ENCODE results near the gene CCDC188.

Gene CCDC188

DNA sequence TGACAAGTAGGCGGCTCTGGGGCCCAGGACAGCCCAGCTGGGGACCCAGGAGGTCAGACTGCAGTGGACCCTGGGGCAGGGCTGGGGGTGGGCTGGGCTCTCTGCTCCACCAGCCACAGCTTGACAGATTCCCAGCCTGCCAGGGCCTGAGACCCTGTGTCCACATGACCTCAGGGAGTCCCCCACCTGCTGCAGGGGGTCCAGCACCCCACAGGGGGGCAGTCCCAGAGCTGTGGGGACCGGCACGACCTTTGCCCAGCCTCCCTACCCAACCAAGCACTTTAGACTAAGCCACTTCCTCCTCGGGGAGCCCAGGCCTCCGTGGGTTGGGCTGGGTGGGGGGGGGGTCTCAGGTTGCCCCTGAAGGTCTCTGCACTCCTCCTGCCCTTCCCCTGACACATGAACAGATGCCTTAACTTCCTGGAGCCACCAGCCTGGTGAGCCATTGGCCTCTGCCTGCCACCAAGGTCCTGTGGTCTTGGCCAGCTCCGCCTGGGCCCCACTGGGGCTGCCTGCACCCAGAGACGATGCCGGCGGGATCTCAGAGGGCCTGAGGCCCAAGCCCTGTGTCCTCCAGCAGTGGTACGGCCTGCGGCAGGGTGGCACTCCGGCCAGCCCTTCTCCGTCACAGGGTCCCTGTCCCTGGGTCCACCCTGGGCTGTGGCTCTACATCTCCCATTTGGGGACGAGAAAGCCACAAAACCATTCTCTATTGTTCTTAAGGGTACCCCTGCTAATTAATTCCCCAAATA, 3.4 kb downstream of the CCDC188 start:
- DNase-seq = no peak

DNA sequence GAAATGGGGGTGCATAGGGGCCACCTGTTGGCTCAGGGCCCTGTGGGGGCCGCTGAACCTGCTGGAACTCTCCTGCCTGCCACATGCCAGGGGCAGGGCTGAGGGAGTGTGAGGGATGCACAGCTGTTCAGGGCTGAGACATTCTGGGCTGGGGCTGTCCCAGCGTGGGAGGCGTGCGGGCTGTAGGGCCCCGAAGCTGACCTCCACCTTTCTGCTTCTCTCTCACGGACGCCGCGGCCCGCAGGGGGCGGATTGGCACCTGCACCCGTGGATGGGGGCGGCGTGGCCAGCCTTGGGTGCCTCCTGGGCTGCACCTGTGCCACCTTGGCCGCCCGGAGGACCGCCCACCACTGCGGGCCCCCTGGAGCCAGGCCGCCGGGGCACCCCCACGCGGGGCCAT, 4.1 kb downstream of the CCDC188 start:
- DNase-seq = no peak

DNA sequence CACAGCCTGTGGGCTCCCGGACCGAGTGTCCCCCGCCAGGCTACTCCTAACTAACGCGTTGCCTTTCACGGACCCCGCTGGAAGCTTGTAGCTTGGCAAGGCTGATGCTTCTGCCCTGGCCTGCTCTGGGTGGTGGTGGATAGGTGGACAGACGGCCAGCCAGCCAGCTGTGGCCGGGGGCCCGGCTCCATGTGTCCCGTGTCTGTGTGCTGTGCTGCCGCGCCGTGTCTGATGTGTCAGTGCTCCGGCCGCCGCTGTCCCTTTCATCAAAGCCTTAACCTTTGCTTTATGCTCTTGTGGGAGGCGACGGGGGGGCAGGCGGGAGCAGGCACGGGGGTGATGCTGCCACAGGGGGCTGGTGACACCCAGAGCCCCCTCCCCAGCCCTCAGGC, 5.0 kb downstream of the CCDC188 start:
- no peak for DNase-seq

DNA sequence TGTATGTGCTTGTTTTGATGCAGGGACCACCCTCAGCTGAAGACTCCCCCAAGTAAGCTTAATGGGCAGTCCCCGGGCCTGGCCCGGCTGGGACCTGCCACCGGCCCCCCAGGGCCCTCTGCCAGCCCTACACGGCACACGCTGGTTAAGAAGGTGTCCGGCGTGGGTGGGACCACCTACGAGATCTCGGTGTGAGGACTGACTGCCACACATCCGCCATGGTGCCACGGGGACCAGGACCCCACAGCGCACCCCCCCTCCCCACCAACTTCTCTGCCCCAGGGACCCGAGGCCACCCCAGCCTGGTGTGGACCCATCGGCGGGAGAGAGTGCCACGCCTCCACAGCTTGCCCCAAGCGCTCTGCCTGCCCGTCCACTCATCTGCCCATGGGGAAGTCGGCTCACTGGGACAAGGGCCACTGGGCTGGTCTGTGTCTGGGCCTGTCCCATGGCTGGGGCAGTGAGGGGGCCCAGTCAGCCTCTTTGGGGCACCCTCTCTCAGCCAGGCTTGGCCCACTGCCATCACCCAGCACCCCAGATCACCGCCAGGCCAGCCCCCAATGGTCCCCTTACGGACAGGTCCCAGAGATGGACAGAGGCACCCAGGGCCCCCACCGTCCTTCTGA, 5.5 kb downstream of the CCDC188 start:
- DNase-seq = no peak

DNA sequence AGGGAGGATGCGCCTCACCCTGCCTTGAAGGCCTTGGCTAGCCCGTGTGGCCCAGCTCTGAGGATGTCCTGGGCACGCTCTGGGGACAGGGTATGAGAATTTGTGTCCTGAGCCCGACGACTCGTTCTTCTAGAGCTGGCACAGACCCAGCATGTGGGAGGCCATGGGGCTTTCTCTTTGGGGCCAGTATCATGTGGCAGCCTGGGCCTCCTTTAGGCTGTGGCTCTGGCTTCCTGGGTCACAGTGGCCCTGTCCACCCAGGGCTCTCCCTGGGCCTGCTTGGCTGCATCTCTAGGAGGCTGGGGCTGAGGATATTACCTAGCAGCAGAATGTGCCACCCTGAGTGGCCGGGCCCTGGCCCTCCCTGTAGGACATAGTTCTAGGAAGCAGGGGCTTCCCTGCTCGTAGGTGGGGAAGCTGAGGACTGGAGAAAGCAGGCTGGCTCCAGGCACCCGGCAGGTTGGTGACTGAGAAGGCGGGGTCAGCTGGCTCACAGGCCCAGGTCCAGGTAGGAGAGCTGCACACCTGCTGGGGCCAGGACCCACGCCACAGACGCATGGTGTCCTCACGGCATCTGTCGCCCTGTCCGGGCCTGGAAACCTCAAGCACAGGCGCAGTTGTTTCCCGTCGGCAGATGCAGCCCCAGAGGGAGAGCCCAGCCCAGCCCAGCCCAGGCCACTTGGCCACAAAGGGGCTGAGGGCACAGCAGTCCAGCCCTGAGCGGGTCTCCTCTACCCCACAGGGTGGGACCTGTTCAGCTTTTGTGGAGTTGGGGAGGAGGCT, 6.8 kb downstream of the CCDC188 start:
- DNase-seq = no peak

DNA sequence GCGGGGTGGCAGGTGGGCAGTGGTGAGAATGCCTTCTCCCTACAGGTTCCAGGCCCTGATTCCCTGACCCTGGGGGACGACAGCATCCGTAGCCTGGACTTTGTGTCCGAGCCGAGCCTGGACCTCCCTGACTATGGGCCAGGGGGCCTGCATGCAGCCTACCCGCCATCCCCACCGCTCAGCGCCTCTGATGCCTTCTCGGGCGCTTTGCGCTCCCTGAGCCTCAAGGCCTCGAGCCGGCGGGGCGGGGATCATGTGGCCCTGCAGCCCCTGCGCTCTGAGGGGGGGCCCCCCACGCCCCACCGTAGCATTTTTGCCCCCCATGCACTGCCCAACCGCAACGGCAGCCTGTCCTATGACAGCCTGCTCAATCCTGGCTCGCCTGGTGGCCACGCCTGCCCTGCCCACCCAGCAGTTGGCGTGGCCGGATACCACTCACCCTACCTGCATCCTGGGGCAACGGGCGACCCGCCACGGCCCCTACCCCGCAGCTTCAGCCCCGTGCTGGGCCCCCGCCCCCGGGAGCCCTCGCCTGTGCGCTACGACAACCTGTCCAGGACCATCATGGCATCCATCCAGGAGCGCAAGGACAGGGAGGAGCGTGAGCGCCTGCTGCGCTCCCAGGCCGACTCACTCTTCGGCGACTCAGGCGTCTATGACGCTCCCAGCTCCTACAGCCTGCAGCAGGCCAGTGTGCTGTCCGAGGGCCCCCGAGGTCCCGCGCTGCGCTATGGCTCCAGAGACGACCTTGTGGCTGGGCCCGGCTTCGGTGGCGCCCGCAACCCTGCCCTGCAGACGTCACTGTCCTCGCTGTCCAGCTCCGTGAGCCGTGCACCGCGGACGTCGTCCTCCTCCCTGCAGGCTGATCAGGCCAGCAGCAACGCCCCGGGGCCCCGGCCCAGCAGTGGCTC, 7.9 kb downstream of the CCDC188 start:
- no peak for DNase-seq

DNA sequence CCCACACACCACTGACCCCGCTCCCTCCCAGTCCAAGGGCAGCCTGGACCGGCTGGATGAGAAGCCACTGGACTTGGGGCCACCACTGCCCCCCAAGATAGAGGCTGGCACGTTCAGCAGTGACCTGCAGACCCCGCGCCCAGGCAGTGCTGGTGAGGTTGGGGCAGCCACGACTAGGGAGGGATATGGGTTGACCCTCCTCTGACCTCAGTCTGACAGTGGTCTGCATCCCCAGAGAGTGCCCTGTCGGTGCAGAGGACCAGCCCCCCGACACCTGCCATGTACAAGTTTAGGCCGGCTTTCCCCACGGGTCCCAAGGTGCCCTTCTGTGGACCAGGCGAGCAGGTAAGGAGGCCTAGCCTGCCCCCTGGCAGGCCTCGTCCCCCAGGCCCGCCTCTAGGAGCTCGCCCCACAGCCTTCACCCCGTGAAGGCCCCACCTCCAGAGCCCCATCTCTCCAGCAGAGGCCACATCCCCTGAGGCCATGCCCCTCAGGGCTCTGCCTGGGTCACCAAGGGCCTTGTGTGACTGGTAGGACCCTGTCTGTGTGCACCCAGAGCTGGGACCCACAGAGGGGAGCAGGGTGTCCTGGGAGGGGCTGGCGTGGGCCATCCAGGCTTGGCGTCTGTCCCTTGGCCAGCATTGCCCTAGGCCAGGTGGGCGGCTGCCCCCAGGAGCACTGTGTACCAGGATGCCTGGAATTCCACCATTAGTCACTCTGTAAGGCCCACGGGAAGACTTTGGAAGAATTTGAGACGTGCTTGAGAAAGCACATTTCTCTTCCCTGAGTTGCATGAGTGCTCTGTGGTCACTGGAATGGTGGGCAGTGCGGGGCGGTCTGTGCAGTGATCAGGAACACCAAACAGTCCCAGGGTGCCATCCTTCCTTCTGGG, 9.4 kb downstream of the CCDC188 start:
- DNase-seq = no peak

DNA sequence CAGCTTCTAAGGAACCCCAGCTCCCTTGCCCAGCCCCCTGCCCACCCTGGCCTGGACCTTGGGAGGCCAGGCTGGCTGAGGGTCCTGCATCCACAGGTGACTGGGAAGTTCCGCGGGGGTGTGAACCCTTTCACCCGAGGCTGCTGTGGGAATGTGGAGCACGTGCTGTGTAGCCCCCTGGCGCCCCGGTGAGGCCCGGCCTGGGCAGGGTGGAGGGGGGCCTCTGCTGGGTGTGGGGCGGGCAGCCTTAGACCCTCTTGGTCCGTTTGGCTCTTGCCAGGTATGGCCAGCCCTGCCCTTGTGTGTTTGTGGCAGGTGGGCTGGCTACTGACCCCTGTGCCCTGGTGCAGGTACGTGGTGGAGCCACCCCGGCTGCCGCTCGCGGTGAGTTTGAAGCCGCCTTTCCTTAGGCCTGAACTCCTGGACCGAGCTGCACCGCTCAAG, 10.3 kb downstream of the CCDC188 start:
- no peak for DNase-seq

DNA sequence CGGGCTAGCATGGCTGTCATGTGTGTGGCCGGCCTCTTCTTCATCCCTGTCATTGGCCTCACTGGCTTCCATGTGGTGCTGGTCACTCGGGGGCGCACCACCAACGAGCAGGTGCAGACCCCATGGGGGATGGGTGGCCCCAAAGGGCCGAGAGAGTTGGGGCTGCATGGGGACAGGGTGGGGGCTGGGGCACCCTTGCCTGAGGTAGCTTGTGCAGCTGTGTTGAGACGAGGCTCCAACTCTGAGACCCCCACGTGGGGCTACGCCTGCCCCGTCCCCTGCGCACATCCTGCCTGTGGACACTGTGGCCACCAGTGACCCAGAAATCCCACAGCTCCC, 10.8 kb downstream of the CCDC188 start:
- no peak for DNase-seq

DNA sequence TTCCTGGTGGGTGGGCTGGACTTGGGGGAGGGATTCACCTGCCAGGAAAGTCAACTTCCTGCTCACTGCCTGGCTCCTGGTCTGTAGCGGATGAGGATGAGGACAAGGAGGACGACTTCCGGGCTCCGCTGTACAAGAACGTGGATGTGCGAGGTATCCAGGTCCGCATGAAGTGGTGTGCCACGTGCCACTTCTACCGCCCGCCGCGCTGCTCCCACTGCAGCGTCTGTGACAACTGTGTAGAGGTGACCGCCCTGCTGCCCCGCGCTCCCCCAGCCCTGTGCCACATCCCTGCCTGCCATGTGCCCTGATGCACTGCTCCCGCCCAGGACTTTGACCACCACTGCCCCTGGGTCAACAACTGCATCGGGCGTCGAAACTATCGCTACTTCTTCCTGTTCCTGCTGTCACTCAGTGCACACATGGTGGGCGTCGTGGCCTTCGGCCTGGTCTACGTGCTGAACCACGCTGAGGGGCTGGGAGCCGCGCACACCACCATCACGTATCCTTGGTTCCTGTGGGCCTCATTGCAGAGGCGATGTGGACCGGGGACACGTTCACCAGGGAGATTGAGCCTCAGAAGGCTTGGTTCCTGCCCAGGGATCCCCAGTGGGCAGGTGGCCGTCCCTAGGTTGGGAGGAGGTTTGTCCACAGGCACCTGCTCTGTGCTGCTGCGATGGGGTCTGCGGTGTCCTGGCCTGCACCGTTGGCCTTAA, 11.3 kb downstream of the CCDC188 start:
- no peak for DNase-seq

DNA sequence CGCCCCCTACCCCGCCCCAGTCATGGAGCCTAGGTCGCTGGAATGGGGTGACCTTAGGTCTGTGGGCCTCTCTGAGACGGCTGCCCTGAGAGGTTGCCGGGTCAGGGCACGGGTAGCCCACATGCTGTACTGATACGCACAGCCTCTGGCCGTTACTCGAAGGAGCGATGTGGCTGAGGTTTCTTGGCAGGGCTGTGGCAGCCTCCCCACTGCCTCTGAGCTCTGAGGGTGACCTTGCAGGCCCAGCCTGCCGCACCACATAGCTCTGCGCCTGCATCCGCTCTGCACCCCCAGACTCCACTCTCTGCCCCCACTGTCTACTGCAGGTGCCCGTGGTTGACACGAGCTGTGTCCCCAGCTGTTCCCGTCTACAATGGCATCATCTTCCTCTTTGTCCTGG, 12.0 kb downstream of the CCDC188 start:
- DNase-seq = no peak

DNA sequence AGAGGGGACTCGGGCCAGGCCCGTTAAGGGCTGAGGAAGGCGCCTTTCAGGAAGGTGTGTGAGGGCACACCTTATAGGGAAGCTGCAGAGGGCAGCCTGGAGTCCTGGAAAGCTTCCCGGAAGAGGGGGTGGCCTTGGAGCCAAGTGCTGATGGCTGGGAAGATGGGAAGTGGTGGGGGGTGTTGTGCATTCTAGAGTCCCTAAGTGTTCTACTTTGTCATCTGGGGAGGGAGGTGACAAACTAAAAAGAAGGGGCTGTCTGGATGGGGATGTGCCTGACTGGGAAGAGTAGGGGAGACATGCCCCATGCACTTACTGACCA, 12.5 kb downstream of the CCDC188 start:
- no peak for DNase-seq

DNA sequence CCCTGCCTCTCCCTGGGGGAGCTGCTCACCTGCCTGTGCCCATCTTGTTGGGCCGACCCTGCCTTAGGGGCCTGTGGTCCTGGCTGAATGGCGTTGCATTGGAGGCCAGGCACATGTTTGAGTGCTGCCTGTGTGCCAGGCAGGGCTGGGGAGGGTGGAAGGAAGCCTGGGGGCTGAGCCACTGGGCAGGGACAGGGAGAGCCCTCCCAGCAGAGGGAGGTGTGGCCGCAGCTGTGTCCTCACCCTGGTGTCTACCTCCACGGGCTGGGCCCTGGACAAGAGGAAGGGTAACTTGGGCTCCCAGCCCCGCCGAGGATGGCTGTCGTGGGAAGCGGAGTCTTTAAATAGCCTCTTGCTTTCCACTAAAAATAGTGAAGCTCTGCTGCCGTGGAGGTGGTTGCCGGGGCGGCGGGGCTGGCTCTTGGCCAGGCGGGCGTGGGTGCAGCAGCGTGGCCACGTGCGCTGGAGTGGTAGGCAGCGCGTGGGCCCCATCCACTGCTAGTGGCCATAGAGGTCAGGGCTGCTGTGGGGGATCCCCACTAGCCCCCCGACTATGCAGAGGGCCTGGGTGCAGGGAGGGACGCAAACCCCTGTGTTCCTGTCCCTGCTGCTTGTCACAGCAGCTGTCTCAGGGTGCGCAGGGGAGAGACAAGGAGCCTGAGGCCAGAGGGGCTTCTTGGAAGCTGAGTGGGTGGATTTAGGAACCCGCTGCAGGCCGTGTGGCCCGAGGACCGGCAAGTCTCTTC, 13.0 kb downstream of the CCDC188 start:
- DNase-seq = no peak

DNA sequence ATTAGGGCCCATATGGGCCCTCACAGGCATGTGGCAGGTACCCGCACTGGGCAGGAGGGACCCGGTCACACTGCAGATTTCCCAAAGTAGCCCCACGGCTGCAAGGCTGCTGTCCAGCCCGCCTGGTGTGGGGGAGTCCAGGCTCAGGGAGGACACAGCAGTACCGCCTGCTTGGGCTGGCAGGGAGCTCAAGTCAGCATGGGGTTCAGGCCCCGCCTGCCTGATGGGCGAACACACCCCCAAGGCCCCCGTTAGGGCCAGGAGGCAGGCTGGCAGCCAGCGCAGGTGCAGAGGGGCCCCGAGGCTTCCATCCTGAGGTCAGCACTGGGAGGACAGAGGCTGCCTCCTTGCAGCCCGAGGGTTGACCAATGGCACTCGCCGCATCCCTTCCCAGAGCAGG, 13.7 kb downstream of the CCDC188 start:
- DNase-seq = no peak

DNA sequence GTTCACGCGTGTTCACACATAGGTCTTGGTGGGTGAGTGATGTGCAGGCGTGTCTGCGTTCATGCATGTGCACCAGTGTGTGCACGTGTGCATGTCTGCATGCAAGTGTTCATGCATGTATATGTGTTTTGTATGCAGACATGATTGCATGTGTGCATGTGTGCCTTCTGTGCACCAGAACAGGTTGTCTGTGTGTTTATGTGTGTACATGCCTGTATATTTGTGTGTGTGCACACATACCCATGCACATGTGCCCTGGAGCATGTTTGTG, 14.3 kb downstream of the CCDC188 start:
- DNase-seq = no peak

DNA sequence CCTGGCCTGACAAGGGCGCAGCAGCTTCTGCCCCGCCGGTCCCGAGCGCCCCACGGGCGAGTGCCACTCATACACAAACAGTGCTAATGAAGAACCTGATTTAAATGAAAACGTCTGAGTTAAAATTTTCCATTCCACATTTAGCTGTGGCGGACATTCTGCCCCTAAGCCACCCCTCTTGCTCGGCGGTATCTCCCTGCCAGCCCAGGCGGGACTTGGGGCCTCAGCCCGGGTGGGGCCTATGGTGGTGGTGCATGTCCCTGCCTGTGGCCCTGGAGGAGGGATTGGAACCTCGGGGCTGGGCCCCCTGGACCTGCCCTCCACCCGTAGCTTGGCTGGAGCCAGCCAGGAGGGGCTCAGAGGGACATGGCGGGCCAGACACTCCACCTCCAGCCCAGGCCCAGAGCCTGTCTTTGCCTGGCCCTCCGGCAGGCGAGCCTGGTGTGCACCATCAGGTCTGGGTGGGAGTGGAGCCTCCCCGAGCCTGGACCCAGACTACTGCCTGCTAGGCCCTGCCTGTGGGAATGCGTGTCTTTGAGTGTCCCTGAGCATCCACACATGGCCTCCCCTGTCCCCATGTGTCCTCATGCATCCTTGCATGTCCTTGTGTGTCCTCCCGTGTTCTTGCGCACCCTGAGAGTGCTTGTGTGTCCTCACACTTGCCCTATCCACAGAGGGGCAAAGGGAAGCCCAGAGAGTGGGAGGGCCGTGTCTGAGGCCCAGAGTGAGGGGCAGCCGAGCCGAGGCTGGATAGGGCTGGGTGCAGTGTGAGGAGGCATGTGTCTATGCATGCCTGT, 14.9 kb downstream of the CCDC188 start:
- DNase-seq = no peak

DNA sequence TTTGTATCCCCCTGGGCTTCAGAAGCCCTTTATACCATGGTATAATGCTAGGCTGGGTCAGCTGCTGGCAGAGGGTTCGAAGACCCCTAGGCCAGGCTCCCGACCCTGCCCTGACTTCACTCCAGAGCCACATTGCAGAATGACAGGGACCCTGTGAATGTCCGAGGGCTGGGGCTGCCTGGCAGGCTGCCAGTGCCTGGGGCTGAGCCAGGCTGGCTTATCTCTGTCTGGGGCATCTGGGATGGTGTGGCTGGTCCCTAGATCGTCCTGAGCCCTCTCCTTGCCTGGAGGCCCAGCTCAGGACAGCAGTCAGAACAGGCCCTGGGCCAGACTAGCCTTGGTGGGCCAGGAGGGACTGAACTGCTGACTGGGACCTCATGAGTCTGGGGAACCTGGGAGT, 15.6 kb downstream of the CCDC188 start:
- no peak for DNase-seq

DNA sequence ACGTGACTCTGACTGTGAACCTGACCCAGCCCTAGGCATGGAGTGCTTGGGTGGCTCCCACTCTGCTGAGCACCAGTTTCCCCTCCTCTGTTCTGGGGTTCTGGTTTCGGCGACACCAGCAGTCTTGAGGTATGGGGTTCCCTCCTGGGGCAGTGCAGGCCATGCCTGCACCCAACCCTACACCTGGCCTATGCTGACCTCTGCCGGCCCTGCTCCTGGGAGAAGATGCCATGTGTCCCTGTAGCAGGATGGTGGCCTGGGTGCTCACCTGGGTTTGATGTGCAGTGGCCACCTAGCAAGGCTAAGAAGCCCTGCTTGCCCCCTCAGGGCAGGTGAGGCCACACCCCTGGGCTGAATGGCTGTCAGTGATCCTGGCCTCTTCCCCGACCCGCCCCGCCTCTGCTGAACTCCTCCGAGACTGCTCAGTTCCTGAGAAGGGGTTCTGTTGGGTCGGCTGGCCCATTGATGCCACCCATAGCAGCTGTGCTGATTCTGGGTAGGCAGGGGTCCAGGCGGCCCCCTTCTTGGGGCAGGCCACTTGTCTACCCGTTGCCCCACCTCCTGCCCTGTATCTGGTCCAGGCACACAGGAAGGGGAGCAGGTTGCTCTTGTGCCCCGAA, 16.8 kb downstream of the CCDC188 start:
- no peak for DNase-seq

DNA sequence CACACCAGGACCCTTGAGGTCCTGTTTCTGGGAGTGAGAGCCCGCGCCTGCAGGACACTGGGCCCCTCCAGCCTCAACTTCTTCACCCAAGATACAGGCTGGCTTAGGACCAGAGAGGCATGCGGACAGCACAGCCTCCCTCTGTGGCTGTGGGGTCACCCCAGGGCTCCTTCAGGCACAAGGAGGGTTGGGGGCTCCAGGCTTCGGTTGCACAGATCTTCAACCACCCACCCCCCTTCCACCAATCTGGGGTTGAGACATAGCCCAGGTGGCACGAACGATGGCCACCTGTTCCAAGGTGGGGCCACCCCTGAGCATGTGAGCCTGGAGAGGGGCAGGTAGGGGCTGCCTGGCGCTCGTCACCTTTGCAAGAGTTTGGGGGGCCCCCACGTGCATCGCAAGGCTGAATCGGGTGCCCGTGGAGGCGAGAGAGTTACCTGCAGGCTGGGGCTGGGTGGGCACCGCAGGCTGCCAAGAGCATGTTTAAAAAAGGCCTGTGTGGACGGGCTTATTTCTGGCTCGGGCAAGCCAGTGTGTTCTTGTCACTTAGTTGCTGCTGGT, 18.1 kb downstream of the CCDC188 start:
- no peak for DNase-seq
